ENCODE data around the gene SGIP1.
"Not testable (repeated sequence)": the region's sequence is repeated elsewhere in the genome, so short reads cannot be mapped to it uniquely, and the experiment has no call there.

SGIP1 gene

GRCh38 chr1:66557157-66557556 lies 23.2 kb downstream of the SGIP1 start:
- DNase-seq (ENCODE audit: low read depth in 2 of 2): no peak

DNA sequence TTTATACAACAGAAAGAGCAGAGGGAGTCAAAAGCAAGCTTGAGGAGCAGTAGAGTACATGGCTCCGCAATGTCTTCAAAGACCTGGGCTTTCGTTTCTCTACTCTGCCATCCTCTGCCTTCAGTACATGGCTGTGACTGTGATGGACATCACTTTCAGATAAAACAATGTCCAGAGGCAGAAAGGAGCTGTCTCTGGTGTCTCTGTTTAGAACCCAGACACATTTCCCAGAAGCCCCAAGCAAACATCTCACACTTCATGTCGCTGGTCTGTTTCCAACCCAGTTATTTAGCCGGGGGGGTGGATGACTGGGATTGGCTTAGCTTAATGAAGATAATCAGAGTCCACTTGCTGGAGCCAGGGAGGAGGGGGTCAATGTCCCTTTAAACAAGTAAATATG lies 25.6 kb downstream of the SGIP1 start:
- DNase-seq (ENCODE audit: low read depth in 2 of 2): no peak

GRCh38 chr1:66562561-66562960 lies 28.6 kb downstream of the SGIP1 start:
- no peak for DNase-seq (ENCODE audit: low read depth in 2 of 2)

GRCh38 chr1:66563094-66563800 lies 29.3 kb downstream of the SGIP1 start:
- DNase-seq (ENCODE audit: low read depth in 2 of 2): no peak

DNA sequence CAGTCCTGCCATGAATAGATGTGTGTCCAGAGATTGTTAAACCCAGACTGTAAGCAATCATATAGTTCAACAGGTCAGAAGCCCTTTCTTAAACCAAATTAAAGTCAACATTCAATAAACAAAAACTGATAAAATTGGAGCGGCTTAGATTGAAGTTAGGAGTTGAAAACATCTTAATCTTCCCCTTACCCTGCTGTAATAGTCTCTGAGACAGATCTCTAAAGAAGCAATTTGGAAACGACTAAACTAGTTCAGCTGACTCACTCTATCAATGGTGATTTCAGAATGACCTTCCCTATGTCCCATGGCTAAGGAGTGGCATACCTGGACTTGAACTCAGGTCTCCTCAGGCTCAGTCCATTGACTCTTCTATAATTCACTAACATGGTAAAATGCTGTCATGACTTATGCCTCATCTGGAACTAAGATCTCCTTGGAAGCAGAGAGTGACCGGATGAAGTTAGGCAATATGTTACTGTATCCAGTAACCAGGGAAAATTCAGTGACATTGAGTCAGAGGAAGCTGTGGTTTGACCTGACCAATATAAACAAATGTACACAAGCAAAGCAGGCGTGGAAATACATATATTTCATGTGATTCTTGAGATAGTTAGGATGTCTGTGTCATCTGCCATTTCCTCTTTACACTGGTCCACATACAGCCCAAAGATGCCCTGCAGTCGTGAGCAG lies 30.1 kb downstream of the SGIP1 start:
- DNase-seq (ENCODE audit: low read depth in 2 of 2): no peak

DNA sequence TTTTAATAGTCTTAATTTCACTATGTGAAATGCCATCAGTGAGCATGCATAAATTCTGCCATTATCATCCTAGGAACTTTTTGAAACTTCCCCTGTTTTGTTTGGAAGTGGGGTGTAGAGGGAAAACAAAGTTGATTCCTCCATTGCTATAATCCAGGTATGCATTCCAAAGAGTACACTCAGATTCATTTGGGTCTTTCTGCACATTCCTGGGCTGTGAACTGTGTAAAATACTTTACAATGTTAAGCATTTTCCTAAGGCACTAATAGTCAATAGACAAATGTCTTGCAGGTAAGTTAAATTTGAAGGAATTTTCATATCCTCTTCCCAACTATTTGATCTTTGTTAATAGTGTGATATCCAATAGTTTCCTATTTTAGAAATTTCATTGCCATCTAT lies 36.2 kb downstream of the SGIP1 start:
- no peak for DNase-seq (ENCODE audit: low read depth in 2 of 2)

- no peak for DNase-seq (ENCODE audit: low read depth in 2 of 2)
Observed at GRCh38 chr1:66571789-66572188, 37.8 kb downstream of the SGIP1 start.

DNA sequence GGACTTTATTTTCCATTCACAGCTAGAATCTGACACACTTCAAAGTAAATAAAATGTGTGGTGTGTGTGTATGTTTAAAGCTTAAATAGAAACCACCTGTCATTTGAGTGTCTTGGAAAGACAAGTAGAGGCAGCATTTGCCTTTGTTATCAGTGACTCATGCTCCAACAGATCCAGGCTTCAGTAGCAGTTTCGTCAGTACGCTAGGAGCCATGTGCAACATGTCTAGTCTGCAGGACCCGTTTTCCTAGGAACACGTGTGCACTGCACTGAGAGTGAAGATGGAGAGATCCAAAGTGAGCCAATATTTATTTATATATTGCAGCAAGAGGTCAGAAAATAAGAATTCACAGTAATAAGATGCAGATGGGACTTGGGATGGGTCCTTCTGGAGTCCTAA lies 41.8 kb downstream of the SGIP1 start:
- no peak for DNase-seq (ENCODE audit: low read depth in 2 of 2)

- no peak for DNase-seq (ENCODE audit: low read depth in 2 of 2)
Observed at GRCh38 chr1:66576645-66577044, 42.7 kb downstream of the SGIP1 start.

DNA sequence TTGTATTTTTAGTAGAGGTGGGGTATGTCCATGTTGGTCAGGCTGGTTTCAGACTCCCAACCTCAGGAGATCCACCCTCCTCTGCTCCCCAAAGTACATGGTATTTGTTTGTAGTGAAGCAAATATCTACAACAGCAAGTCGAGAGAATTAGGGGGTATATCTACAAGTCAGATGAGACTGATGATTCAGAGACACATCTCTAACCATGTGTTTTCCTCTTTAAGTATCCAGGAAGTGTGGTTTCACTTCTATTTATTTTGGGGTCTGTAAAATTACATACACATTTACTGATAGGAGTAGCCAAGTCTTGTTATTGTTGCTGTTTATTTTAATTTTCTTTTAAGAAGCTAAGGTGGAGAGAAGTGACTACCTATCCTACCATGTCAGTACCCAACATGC lies 44.9 kb downstream of the SGIP1 start:
- DNase-seq (ENCODE audit: low read depth in 2 of 2): no peak

DNA sequence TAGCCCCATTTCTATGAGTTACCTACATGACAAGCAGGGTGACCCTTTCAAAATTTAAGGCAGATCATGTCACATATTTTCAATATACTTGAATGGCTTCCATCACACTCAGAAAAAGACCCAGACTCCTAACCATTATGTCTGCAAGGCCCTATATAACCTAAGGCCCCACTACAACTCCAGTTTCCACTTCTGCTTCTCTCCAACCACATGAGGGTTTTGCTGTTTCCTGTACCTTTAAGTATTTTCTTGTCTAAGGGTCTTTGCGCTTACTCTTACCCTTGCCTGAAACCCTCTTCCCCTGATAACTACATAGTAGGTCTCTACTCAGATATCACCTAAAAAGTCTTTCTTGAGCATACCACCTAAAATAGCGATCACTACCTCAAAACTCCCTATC lies 46.1 kb downstream of the SGIP1 start:
- no peak for DNase-seq (ENCODE audit: low read depth in 2 of 2)

DNA sequence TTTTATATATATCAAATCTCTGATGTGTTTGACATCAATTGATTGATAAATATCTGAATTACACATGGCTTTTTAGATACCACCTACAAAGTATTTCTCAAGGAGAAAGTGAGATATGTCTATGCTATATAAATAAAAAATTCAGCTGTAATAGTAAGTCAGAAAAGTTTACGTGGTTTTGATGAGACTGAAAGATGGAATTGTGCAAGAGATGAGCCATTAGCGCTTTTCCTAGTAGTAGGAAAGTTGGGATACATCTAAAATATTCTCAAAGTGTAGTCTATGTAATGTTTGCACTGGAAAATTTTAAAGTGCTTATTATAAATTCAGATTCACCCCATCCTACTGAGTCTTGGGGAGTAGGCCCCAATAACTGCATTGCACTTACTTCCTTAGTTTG lies 49.1 kb downstream of the SGIP1 start:
- no peak for DNase-seq (ENCODE audit: low read depth in 2 of 2)

DNA sequence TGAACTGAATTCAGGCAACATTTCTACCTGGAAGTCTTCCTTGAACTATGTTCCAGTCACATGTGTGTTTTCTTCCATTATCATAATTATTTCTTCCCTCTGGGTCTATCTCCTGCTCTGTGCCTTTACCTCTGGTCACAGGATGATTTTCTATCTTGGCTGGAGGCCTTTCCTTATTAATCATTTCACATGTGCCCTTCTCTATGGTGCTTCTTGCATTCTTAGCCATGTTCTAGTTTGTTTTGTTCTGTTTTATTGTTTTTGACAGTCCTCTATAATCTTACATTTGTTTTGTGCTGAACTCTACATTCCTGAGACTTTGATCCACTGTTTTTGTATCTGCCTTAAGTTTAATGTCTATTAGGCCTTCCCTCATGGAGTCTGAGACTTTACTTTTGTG lies 51.0 kb downstream of the SGIP1 start:
- no peak for DNase-seq (ENCODE audit: low read depth in 2 of 2)

GRCh38 chr1:66589326-66589725 lies 55.4 kb downstream of the SGIP1 start:
- no peak for DNase-seq (ENCODE audit: low read depth in 2 of 2)

- not testable (repeated sequence) for DNase-seq (ENCODE audit: low read depth in 2 of 2)
Observed at GRCh38 chr1:66592106-66592507, 58.2 kb downstream of the SGIP1 start.

- DNase-seq (ENCODE audit: low read depth in 2 of 2): no peak
Observed at GRCh38 chr1:66596191-66596590, 62.2 kb downstream of the SGIP1 start.

- no peak for DNase-seq (ENCODE audit: low read depth in 2 of 2)
Observed at GRCh38 chr1:66597500-66597899, 63.5 kb downstream of the SGIP1 start.

DNA sequence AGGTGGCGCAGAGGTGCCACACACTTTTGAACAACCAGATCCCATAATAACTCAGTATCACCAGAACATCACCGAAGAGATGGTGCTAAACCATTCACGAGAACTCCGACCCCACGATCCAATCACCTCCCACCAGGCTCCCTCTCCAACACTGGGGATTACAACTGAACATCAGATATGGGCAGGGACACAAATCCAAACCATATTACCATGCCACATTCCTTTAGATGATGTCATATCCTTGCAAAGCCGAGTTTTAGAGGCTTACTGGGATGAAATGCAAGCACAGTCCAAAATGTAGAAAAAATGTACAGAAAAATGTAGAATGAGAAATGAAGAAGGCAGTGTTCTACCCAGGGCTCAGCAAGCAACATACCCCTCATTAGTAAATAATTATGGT lies 64.7 kb downstream of the SGIP1 start:
- DNase-seq (ENCODE audit: low read depth in 2 of 2): no peak

DNA sequence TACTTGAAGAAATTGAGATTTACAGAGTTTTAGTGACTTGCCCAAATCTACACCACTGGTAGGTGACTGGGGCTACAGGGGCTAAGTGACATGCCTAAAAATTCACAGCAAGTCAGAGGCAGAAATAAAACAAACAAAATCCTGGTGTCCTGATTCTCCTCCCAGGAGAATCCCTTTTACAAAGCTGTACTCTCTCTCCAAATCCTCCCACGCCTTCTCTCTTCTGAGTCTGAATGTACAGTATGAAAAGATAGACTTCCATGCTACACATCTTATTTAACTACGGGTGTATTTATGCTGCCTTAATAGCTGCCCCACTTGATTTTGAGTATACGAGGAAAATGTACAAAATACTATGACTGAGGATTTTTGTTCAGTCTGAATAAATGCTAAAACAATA lies 65.4 kb downstream of the SGIP1 start:
- no peak for DNase-seq (ENCODE audit: low read depth in 2 of 2)

GRCh38 chr1:66599899-66600737 lies 66.2 kb downstream of the SGIP1 start:
- no peak for DNase-seq (ENCODE audit: low read depth in 2 of 2)

DNA sequence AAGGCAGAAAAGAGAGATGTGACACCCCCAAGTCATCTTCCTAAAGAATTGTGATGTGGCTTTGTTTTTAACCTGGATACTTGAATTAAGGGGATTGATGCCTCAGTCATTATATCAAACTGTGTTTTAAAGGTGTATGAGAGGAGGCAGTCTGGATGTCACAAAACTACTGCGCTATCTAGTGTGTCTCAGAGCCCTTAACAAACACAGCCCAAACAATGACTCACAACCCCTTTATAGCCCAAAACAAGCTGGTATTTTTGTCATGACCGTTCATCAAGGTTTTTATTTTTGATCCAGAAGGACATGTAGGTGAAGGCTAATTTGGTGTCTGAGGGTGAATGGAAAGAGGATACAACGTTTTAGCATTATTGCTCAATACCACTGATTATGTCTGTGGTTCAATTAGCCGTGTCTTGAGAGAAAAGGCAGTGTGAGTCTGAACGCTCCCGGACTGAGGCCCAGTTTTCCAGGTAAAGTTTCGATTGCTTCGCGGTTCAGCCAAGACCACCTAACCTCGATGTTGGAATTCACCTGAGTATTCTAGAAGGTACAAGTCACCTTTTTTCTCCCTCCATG lies 71.6 kb downstream of the SGIP1 start:
- DNase-seq (ENCODE audit: low read depth in 2 of 2): no peak

DNA sequence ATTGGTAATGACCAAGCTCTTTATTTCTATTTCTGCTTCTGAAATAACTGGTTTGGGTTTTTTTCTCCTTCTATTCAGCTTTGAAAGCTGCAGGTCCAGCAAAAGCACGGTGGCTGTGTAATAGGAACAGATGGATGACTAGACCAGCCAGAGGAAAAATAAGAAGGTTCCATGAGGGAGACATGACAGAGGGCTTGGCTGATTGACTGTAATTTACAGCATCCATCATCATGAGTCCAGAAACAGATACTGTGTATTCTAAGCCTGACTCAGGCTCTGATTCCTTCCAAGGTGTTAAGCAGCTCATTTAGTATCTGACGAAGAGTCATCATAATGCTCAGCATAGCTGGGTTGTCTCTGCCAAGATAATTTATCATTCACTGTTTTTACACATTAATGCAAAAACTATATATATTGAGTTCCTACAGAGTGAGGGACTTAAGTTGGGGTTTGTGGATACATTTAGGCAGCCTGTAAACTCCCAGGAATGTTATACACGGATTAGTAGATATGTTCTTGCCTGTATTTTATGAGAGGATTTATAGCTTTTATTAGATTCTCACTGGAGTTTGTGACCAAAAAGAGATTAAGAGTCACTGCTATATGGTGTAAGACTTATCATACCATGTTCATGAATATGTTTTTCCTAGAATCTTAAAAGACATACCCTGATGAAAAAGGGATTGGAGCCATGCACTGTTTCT lies 72.6 kb downstream of the SGIP1 start:
- DNase-seq (ENCODE audit: low read depth in 2 of 2): no peak

Measured in stimulated activated CD8-positive, alpha-beta memory T cell treated with anti-CD3 and anti-CD28 coated beads, Interleukin-2, amount 100 ng/mL, for 48 hours (primary cell).